Activated CD8-positive, alpha-beta memory T cell treated with anti-CD3 and anti-CD28 coated beads for 4 hours (primary cell): ENCODE data around the gene ETV3L.
"Not testable (repeated sequence)": the region's sequence is repeated elsewhere in the genome, so short reads cannot be mapped to it uniquely, and the experiment has no call there.

ENCODE experiments used
- DNase-seq, 2 donors: peaks; one replicate each; pipeline ENCODE4 v3.0.0-alpha.2; 2020; ENCODE audit warnings: low read depth in 2 of 2

Gene ETV3L

DNA sequence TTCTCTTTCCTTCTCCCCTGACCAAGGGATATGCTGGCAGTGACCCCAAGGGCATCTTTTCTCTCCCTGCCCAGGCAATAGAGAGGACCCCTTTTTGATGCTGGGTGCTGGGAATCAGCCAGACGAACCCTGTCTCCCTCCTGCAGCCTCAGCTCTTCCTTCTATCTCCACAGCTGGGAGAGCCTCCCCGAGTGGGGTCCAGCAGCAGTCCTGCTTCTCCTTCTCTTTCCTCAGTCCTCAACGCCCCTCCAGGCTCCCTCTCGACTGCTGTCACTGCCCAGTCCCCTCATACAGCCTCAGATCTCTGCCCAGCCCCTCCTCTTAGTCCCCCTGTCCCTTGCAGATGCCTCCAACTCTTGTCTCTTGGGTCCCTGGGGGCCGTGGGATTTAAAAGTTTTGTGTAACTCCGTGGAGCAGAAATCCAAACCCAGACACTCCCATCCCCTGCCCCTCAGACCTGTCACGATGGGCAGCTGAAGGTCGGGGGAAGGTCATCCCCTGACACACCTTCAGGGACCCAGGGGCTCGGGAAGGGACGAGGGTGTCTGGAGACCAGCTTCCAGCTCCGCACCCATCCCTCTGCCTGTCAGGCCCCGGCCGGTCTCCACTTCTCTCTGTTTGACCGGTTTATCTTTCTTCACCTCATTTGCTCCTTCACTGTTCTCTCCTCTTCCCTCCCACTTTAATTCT is 5.8 kb upstream of the ETV3L start:
- DNase-seq: no peak

- DNase-seq: no peak
These were observed 5.1 kb upstream of the ETV3L start for GRCh38 chr1:157104598-157105293.

DNA sequence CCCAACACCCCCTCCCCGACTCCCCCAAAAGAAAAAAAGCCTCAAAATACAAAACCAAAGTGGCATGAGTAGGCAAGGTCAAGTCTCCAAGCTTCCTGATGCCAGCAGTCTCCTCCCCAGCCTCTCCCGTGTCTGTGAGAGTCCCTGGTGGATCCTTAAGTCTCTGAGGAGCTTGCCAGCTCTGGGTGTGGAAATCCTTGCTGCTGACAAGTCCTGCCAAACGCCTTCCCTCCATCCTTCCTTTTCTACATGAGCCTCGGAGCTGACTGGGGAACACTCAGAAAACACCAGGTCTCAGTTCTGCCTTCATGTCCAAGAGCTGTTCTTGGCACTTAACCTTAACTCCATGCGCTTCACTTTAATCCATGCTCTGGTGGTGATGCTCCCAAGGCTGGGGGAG is 3.7 kb upstream of the ETV3L start:
- DNase-seq: no peak

GRCh38 chr1:157101149-157101548 is 1.5 kb upstream of the ETV3L start:
- DNase-seq: no peak

- DNase-seq: not testable (repeated sequence)
These were observed 498 bp downstream of the ETV3L start for GRCh38 chr1:157098987-157099632.

GRCh38 chr1:157098519-157098918 is 1.1 kb downstream of the ETV3L start:
- DNase-seq: no peak

DNA sequence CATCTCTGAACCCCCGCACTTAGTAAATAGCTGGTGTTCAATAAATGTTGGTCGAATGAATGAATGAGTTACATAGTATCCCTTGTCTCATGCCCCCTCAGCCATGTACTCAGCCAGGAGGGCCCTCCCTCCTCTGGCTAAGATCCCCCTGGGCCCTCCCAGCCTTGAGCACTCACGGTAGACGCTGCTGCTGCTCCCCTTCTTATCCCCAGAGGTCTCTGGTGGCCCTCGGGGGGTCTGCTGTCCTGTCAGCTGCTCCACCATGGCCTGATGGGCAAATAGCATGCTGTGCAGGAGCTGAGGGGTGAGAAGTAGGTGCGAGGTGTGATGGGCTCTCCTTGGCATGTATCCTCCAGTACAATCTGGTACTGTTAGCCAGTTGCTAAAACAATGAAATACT is 1.9 kb downstream of the ETV3L start:
- no peak for DNase-seq

GRCh38 chr1:157096881-157097280 is 2.7 kb downstream of the ETV3L start:
- no peak for DNase-seq

DNA sequence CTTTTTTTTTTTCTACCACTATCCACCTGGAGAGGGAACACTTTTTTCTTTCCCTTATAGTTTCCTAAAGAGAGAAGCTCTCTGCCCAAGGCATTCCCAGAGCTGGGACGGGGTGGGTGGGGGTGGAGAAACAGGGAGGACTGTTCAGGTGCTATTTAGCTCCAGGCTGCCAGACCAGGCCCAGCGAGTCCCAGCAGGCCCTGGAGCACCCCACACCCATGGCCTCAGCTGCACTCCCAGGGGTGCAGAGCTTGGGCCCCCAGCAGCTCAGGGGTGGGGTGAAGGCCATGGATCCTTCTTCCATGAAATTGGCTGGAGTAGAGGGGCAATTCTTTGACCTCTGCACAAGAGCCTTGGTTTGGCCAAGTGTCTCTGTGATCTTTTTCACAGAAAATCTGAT is 4.1 kb downstream of the ETV3L start:
- DNase-seq: no peak

DNA sequence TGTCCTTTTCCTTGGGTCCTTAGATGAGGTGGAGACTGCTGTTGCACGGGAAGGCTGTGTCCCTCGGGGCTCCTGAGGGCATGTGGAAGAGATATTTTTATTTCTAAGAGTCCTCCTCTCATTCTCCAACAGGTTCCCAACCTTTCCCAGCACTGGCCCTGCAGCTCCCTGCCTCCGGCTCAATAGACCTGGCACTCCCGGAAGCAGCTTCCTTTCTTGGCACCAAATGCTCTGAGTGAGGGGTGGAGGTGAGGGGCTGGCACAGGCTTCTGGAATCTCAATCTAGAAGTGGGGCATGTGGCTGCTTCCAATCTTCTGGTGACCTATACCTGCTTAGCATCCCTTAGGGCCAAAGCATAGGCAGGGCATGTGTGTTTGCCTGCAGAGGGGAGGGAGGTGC is 4.5 kb downstream of the ETV3L start:
- DNase-seq: no peak

GRCh38 chr1:157092831-157093230 is 6.8 kb downstream of the ETV3L start:
- DNase-seq: no peak

DNA sequence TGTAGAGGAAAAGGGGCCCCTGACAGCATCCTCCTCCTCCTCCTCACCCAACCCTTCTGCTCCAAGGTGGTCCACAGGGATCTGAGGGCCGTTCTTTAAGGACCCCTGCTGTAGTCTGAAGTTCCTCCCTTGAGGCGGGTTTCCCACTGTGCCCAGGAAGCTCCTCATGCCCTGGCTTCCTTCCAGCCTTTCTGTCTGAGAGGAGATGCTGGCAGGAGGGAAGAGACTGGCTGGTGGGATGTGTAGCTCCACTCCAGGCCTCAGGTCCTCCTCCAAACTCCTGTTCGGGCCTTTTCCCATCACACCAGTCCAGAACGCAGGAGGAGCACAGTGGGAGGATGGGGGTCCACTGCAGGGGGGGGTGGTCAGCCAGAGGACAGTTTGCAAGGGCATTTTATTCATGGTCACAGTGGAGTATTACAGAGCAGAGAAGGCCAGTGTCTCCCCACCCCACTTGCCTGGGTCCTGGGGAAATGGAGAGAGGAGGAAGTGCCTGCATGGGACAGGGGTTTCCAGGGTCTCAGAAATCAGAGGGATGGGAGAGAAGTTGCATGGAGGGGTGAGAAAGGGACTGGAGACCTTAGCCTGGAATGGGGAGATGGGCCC is 7.8 kb downstream of the ETV3L start:
- no peak for DNase-seq

- DNase-seq: no peak
These were observed 8.4 kb downstream of the ETV3L start for GRCh38 chr1:157091186-157091585.

GRCh38 chr1:157090771-157091170 is 8.8 kb downstream of the ETV3L start:
- DNase-seq: no peak

DNA sequence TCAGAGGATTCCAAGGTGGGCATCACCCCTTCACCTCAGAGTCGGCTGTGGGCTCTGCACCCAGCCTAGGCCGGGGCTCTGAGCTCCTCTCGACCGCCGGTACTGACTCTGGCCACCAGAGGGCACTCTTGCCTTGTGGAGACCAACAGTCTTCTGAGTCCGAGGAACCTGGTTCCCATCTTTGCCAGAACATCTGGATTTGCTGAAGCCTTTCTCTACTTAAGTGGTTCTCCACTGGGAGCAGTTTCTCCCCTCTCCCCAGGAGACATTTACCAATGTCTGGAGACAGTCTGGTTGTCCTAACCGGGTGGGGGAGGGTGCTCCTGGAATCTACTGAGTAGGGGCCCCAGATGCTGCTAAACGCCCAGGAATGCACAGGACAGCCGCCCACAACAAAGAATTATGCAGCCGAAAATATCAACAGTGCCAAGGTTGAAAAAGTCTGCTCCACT is 9.4 kb downstream of the ETV3L start:
- DNase-seq: peak; percentile 67 to 74

- no peak for DNase-seq
These were observed 9.8 kb downstream of the ETV3L start for GRCh38 chr1:157089789-157090188.

- DNase-seq: no peak
These were observed 11.0 kb downstream of the ETV3L start for GRCh38 chr1:157088607-157089006.

GRCh38 chr1:157087030-157087429 is 12.6 kb downstream of the ETV3L start:
- DNase-seq: no peak

DNA sequence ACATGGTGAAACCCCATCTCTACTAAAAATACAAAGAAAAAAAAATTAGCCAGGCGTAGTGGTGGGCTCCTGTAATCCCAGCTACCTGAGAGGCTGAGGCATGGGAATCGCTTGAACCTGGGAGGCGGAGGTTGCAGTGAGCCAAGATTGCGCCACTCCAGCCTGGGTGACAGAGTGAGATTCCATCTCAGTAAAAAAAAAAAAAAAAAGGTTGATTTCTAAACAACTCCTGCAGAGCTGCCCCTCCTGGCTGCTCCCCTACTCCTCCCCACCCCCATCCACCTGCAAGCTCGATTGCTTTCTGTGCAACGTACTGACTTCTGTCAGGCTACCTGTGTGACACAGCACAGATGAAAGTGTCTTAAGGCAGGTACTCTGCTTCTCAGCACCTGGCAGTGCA is 13.3 kb downstream of the ETV3L start:
- DNase-seq: no peak

GRCh38 chr1:157085421-157085820 is 14.2 kb downstream of the ETV3L start:
- no peak for DNase-seq

DNA sequence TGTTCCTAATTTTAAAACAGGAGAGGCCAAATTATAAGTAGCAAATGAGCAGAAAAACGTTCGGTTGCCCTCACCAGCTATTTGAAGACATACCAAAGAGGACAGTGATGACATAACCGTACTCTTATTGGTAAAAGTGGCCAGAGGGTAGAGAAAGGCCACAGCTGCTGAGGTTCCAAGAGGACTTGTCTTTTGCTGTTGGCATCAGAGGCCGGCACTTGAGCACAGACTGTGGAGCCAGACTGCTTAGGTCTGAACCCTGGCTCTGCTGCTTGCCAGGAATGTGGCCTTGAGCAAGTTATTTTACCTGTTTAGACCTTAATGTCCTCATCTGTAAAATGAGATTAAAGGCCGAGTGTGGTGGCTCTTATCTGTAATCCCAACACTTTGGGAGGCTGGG is 14.9 kb downstream of the ETV3L start:
- no peak for DNase-seq

GRCh38 chr1:157081707-157082106 is 17.9 kb downstream of the ETV3L start:
- DNase-seq: no peak

- no peak for DNase-seq
These were observed 18.9 kb downstream of the ETV3L start for GRCh38 chr1:157080714-157081113.
